Nephron progenitor cell (in vitro differentiated cells): ENCODE results near the gene NEURL2.

Experiments used
- DNase-seq: peaks from one replicate; pipeline ENCODE4 v3.0.0; 2021
- H3K27ac Mint-ChIP-seq: 2 replicates; pipeline ENCODE4 v1.8.0; 2021; ENCODE audit warnings: mild to moderate bottlenecking, moderate library complexity, mixed read lengths
- H3K27me3 Mint-ChIP-seq: 2 replicates; pipeline ENCODE4 v1.8.0; 2021; ENCODE audit warnings: mild to moderate bottlenecking, low read depth, mixed read lengths; ENCODE audit not compliant: poor library complexity
- H3K36me3 Mint-ChIP-seq: 2 replicates; pipeline ENCODE4 v1.8.0; 2021; ENCODE audit warnings: low read depth, mixed read lengths
- H3K4me1 Mint-ChIP-seq: 2 replicates; pipeline ENCODE4 v1.8.0; 2021; ENCODE audit warnings: mixed read lengths
- H3K4me3 Mint-ChIP-seq: 2 replicates; pipeline ENCODE4 v1.8.0; 2021; ENCODE audit warnings: mild to moderate bottlenecking, moderate library complexity, mixed read lengths
- H3K9me3 Mint-ChIP-seq: 2 replicates; pipeline ENCODE4 v1.8.0; 2021; ENCODE audit warnings: mild to moderate bottlenecking, moderate library complexity, mixed read lengths
- TF ChIP-seq, protein P1 (sequence below): fragments of 200-600 bp; sonication (generic); IDR thresholded peaks from 2 replicates; pipeline ENCODE4 v1.5.0; 2021; ENCODE audit warnings: antibody characterized with exemption

NEURL2 gene

DNA sequence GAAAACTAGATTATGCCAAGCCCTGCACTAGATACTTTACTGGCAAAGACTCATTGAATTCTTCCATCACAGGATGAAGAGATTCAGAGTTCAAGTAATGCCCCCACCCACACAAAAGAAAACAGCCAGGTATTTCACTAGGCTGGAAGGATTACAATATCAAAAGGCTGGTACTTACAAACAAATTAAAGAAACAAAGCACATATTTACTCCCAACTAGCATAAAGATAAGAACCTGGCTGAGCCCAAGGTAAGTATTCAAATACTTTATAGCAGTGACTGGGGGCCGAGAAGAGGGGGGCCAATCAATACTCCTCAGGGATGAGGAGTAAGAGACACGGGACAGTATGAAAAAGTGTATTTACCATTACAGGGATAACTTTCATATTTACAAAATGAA is 37.5 kb downstream of the NEURL2 start:
- no peak overlapping the region for H3K4me3 Mint-ChIP-seq
- no peak overlapping the region for H3K27ac Mint-ChIP-seq
- TF ChIP-seq, protein P1, sequence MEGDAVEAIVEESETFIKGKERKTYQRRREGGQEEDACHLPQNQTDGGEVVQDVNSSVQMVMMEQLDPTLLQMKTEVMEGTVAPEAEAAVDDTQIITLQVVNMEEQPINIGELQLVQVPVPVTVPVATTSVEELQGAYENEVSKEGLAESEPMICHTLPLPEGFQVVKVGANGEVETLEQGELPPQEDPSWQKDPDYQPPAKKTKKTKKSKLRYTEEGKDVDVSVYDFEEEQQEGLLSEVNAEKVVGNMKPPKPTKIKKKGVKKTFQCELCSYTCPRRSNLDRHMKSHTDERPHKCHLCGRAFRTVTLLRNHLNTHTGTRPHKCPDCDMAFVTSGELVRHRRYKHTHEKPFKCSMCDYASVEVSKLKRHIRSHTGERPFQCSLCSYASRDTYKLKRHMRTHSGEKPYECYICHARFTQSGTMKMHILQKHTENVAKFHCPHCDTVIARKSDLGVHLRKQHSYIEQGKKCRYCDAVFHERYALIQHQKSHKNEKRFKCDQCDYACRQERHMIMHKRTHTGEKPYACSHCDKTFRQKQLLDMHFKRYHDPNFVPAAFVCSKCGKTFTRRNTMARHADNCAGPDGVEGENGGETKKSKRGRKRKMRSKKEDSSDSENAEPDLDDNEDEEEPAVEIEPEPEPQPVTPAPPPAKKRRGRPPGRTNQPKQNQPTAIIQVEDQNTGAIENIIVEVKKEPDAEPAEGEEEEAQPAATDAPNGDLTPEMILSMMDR = no peak
- peaks cover 28% of the 10 kb centered on the region for H3K36me3 Mint-ChIP-seq
- no peaks in the 10 kb centered on the region for H3K27me3 Mint-ChIP-seq
- no peaks in the 10 kb centered on the region for H3K9me3 Mint-ChIP-seq
- peaks cover 36% of the 10 kb centered on the region for H3K4me1 Mint-ChIP-seq
- no peak for DNase-seq

GRCh38 chr20:45852326-45852725 is 38.7 kb downstream of the NEURL2 start:
- Mint-ChIP-seq H3K27me3 (no peaks in the 10 kb centered on the region), H3K27ac (peak overlapping the region; percentile 59), H3K4me1 (peaks cover 25% of the 10 kb centered on the region), H3K36me3 (peaks cover 28% of the 10 kb centered on the region), H3K4me3 (no peak overlapping the region), H3K9me3 (no peaks in the 10 kb centered on the region)
- DNase-seq = no peak
- TF ChIP-seq, protein P1 = no peak

DNA sequence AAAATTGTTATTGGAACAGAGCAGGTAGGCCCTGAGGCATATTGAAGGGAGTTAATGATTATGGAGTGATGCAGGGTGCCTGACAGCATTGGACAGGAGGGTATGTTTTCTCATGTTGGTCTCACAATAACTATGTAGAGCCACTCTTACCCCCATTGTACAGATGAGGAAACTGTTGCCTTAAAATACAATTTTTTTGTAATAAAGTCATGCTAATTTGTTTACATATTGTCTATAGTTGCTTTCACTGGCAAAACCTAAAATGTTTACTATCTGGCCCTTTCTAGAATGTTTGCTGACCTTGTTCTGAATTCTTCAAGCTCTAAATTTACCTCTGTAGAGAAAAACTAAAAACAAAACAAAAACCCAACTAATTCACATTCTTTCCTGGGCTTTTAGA is 39.5 kb downstream of the NEURL2 start:
- TF ChIP-seq, protein P1 = no peak
- H3K36me3 Mint-ChIP-seq = peaks cover 29% of the 10 kb centered on the region
- no peaks in the 10 kb centered on the region for H3K9me3 Mint-ChIP-seq
- H3K27me3 Mint-ChIP-seq = no peaks in the 10 kb centered on the region
- H3K27ac Mint-ChIP-seq = no peak overlapping the region
- peaks cover 21% of the 10 kb centered on the region for H3K4me1 Mint-ChIP-seq
- no peak for DNase-seq
- no peak overlapping the region for H3K4me3 Mint-ChIP-seq

DNA sequence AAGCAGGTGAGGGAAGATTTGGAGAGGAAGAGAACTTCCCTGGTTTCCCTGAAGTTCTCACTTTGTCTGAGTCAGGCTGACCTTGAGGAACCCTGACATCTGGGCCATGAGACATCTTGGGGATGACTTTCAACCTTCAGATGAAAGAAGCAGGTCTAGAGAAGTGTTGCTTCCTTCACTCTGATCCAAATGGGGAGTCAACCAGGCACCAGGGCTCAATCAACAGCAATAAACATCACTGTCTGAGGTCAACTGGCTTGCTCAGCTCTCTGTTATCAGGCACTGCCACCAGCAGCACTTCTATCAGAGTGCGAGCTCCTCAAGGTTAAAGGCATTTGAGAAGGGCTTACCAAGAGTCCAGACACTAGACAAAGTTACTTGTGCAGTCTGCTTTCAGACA is 40.1 kb downstream of the NEURL2 start:
- H3K9me3 Mint-ChIP-seq = no peaks in the 10 kb centered on the region
- peaks cover 34% of the 10 kb centered on the region for H3K36me3 Mint-ChIP-seq
- no peaks in the 10 kb centered on the region for H3K27me3 Mint-ChIP-seq
- H3K27ac Mint-ChIP-seq = no peak overlapping the region
- H3K4me1 Mint-ChIP-seq = peaks cover 16% of the 10 kb centered on the region
- TF ChIP-seq, protein P1 = no peak
- no peak overlapping the region for H3K4me3 Mint-ChIP-seq
- DNase-seq = no peak

DNA sequence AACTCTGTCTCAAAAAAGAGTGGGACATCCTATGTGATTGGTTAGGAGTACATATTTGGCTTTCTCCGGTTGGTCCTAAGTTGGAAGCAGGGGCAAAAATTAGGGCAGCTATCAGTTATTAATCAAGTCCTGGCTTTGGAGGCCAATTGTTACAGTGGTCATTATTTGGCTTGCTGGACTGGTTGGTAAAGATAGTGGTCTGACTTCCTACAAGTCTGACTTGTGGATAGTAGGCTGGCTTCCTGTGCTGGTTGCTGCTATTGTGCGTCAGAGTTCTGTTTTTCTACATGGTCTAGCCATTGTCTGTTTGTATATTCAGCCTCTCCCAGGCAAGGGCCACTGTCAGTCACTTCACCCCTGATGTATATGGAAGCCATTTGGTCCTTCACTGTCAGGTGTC is 40.8 kb downstream of the NEURL2 start:
- no peak overlapping the region for H3K4me3 Mint-ChIP-seq
- H3K27me3 Mint-ChIP-seq = no peaks in the 10 kb centered on the region
- H3K36me3 Mint-ChIP-seq = peaks cover 34% of the 10 kb centered on the region
- H3K27ac Mint-ChIP-seq = no peak overlapping the region
- H3K4me1 Mint-ChIP-seq = peaks cover 14% of the 10 kb centered on the region
- TF ChIP-seq, protein P1 = no peak
- DNase-seq = no peak
- no peaks in the 10 kb centered on the region for H3K9me3 Mint-ChIP-seq

GRCh38 chr20:45848969-45849582 is 41.9 kb downstream of the NEURL2 start:
- H3K36me3 Mint-ChIP-seq = peaks cover 32% of the 10 kb centered on the region
- H3K4me3 Mint-ChIP-seq = no peak overlapping the region
- H3K4me1 Mint-ChIP-seq = peaks cover 4% of the 10 kb centered on the region

More at GRCh38 chr20:45848969-45849582, 41.9 kb downstream of the NEURL2 start:
- no peak for DNase-seq
- Mint-ChIP-seq H3K27ac (no peak overlapping the region), H3K27me3 (no peaks in the 10 kb centered on the region), H3K9me3 (no peaks in the 10 kb centered on the region)
- TF ChIP-seq, protein P1 = no peak
